ENCODE data around the gene CYP11A1. TPM values are rescaled to one million over a fixed set of nuclear protein-coding genes. Genes with fewer than 3 reads are reported as not detected.

Gene CYP11A1
- total RNA-seq, 1 donor from 2014 or later, result 0.82 TPM

- peak; percentile 64 for DNase-seq (ENCODE audit: low spot score)
- no peak overlapping the region for H3K4me3 Mint-ChIP-seq (ENCODE audit: unreplicated experiment)
- H3K9me3 Mint-ChIP-seq (ENCODE audit: unreplicated experiment), result no peaks in the 10 kb centered on the region
- H3K27ac Mint-ChIP-seq (ENCODE audit: unreplicated experiment), result no peak overlapping the region
- H3K27me3 Mint-ChIP-seq (ENCODE audit: unreplicated experiment), result peaks cover 9% of the 10 kb centered on the region
- TF ChIP-seq CTCF (IDR thresholded peaks at IDR 0.05; ENCODE audit: unreplicated experiment), result peak; percentile 21
- H3K36me3 Mint-ChIP-seq (ENCODE audit: low read depth, unreplicated experiment), result no peaks in the 10 kb centered on the region
- peaks cover 22% of the 10 kb centered on the region for H3K4me1 Mint-ChIP-seq (ENCODE audit: unreplicated experiment)
Observed at GRCh38 chr15:74307827-74308811, 59.3 kb downstream of the CYP11A1 start.

GRCh38 chr15:74306781-74307217, 60.6 kb downstream of the CYP11A1 start:
- H3K9me3 Mint-ChIP-seq (ENCODE audit: unreplicated experiment), result no peaks in the 10 kb centered on the region
- no peak for TF ChIP-seq CTCF (IDR thresholded peaks at IDR 0.05; ENCODE audit: unreplicated experiment)
- no peak for DNase-seq (ENCODE audit: low spot score)
- no peaks in the 10 kb centered on the region for H3K36me3 Mint-ChIP-seq (ENCODE audit: low read depth, unreplicated experiment)
- no peak overlapping the region for H3K27ac Mint-ChIP-seq (ENCODE audit: unreplicated experiment)
- H3K27me3 Mint-ChIP-seq (ENCODE audit: unreplicated experiment), result peaks cover 12% of the 10 kb centered on the region
- peaks cover 27% of the 10 kb centered on the region for H3K4me1 Mint-ChIP-seq (ENCODE audit: unreplicated experiment)
- no peak overlapping the region for H3K4me3 Mint-ChIP-seq (ENCODE audit: unreplicated experiment)

DNA sequence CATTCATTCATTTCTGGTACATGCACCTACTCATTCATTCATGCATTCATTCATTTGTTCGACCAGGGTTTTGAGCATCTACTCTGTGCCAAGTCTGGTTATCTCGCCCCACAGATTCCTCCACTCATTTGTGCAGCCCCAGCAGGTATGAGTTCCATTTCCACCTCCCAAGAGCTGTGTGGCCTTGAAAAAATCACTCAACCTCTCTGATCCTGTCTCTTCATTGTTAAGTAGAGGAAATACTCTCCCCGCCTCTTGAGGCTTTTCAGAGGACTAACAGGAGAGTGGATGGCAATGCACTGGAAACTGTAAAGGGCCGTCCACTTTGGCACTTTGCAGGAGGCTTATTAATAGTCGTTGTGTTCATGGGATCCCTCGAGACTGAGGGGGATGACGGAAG, 61.8 kb downstream of the CYP11A1 start:
- peaks cover 29% of the 10 kb centered on the region for H3K4me1 Mint-ChIP-seq (ENCODE audit: unreplicated experiment)
- no peaks in the 10 kb centered on the region for H3K36me3 Mint-ChIP-seq (ENCODE audit: low read depth, unreplicated experiment)
- H3K9me3 Mint-ChIP-seq (ENCODE audit: unreplicated experiment), result no peaks in the 10 kb centered on the region
- H3K27ac Mint-ChIP-seq (ENCODE audit: unreplicated experiment), result no peak overlapping the region
- H3K4me3 Mint-ChIP-seq (ENCODE audit: unreplicated experiment), result no peak overlapping the region
- TF ChIP-seq CTCF (IDR thresholded peaks at IDR 0.05; ENCODE audit: unreplicated experiment), result no peak
- DNase-seq (ENCODE audit: low spot score), result no peak
- H3K27me3 Mint-ChIP-seq (ENCODE audit: unreplicated experiment), result peaks cover 12% of the 10 kb centered on the region

DNA sequence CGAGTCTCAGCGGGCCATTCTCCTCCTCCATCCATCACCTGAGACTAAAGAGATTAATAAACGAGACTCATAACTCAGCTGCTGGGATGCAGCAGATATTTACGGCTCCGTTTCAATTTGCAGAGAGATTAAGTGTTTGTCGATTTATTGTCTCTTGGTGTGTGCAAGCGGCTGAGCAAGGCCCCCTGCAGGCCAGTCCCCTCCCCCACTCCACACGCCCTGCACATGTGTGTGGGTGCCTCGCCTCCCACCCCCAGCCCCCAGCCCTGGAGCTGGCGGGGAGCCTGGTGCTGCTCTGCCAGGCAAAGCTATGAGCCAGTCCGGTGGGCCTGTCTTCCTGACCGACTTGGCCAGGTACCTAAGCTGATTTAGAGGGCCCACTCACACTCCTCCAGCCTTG, 63.0 kb downstream of the CYP11A1 start:
- Mint-ChIP-seq H3K27ac (ENCODE audit: unreplicated experiment) (no peak overlapping the region), H3K9me3 (ENCODE audit: unreplicated experiment) (no peaks in the 10 kb centered on the region), H3K36me3 (ENCODE audit: low read depth, unreplicated experiment) (peaks cover 4% of the 10 kb centered on the region), H3K4me1 (ENCODE audit: unreplicated experiment) (peaks cover 29% of the 10 kb centered on the region), H3K27me3 (ENCODE audit: unreplicated experiment) (peaks cover 13% of the 10 kb centered on the region), H3K4me3 (ENCODE audit: unreplicated experiment) (no peak overlapping the region)
- no peak for TF ChIP-seq CTCF (IDR thresholded peaks at IDR 0.05; ENCODE audit: unreplicated experiment)
- no peak for DNase-seq (ENCODE audit: low spot score)

DNA sequence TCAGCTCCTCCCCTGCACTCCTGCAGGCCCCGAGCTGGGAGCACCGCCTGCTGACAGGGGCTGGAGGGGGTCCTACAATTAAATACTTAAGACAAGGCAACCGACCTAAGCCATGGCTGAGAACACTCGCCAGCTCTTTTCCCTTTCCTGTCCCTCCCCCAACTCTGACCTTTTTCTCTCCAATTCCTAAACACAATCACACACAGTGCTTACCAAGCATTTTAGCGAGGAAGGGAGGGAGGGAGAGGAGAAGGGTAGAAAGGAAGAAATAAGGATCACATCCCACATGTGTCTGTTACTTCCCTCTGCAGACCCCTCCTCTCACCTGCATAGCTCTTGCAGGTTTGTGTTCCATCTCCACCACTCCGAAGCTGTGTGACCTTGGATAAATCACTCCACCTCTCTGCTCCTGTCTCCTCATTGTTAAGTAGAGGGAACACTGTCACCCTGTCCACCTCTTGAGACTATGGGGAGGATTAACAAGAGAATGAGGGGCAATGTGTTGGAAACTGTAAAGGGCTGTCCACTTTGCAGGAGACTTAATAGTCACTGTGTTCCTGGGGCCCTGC, 63.6 kb downstream of the CYP11A1 start:
- no peak overlapping the region for H3K27ac Mint-ChIP-seq (ENCODE audit: unreplicated experiment)
- peaks cover 4% of the 10 kb centered on the region for H3K36me3 Mint-ChIP-seq (ENCODE audit: low read depth, unreplicated experiment)
- peaks cover 13% of the 10 kb centered on the region for H3K27me3 Mint-ChIP-seq (ENCODE audit: unreplicated experiment)
- H3K4me1 Mint-ChIP-seq (ENCODE audit: unreplicated experiment), result peaks cover 29% of the 10 kb centered on the region
- no peak for TF ChIP-seq CTCF (IDR thresholded peaks at IDR 0.05; ENCODE audit: unreplicated experiment)
- H3K4me3 Mint-ChIP-seq (ENCODE audit: unreplicated experiment), result no peak overlapping the region
- DNase-seq (ENCODE audit: low spot score), result no peak
- H3K9me3 Mint-ChIP-seq (ENCODE audit: unreplicated experiment), result no peaks in the 10 kb centered on the region
